HepG2 (cell line): ENCODE results near the gene CLDN11.

Source experiments
- CENPX ChIP-seq: sonication (generic); formaldehyde crosslinking; IDR thresholded peaks from 2 replicates; pipeline ENCODE4 v1.9.0; 2021; ENCODE audit warnings: mild to moderate bottlenecking, missing genetic modification reagents, moderate library complexity
- LBX2 ChIP-seq: sonication (generic); formaldehyde crosslinking; IDR thresholded peaks from 2 replicates; pipeline ENCODE4 v1.5.0; 2020; ENCODE audit warnings: missing genetic modification reagents, mild to moderate bottlenecking, borderline replicate concordance
- NBN ChIP-seq: fragments of 450-650 bp; conservative IDR thresholded peaks from 2 replicates; pipeline ENCODE4 v1.6.1; 2017
- TCF7 ChIP-seq: sonication (generic); IDR thresholded peaks from 2 replicates; pipeline ENCODE4 v1.6.1; 2016; ENCODE audit warnings: antibody characterized with exemption, low read depth
- ZFP91 ChIP-seq: sonication (generic); formaldehyde crosslinking; IDR thresholded peaks from 2 replicates; pipeline ENCODE4 v1.9.0; 2022; ENCODE audit warnings: missing genetic modification reagents, mild to moderate bottlenecking, borderline replicate concordance
- ZNF609 ChIP-seq: sonication (generic); formaldehyde crosslinking; IDR thresholded peaks from 2 replicates; pipeline ENCODE4 v1.4.0; 2020; ENCODE audit warnings: mild to moderate bottlenecking, missing genetic modification reagents, borderline replicate concordance

DNA sequence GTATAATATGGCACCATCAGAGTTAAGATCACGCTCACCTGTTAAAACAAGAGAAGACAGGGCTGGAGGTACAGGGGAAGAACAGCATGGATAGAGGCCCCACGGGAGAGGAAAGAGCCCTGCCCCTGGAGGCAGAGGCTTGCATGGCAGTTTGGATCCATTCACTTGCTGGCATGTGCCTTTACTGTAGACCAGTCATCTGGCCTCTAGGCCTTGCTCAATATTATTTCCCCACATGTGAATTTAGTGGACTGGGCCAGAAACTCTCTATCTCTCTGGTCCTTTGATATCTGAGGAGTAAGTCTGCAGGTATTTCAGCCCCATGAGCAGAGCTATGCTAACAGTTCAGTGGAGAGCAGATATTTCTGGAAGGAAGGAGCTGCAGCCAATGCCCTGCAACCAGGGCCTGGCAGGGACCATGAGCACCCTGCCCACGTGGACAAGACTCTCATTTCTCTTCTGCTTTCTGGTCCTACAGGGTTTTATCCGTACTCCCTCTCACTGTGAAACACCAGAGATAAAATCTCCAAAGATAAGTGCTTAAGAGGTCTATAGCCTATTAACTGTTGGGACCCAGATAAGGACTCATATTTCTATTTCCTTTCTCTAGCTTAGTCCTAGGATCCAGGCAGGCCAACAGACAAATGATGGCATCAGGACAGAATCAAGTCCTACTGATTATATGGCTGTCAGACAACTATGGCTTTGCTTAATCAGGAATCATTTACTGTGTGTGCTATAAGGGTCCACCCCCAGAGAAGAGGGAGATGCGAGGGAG is 65.0 kb downstream of the CLDN11 start:
- TF ChIP-seq TCF7 (no peak), ZNF609 (CRISPR knock-in tag) (no peak), ZFP91 (CRISPR knock-in tag) (no peak), NBN (no peak), LBX2 (CRISPR knock-in tag) (no peak), CENPX (CRISPR knock-in tag) (no peak)
